HT-29 (cell line): ENCODE results near the gene C11orf54. TPM values are rescaled to one million over a fixed set of nuclear protein-coding genes. Genes with fewer than 3 reads are reported as not detected.

Experiments used
- DNase-seq: peaks from one replicate; pipeline ENCODE4 v3.0.0-alpha.2; 2015; ENCODE audit warnings: low spot score
- total RNA-seq: library from RNA; depleted of rRNA; stranded (reverse); fragments of >200 nt; shearing (Covaris generic); gene quantifications from 2 replicates; pipeline ENCODE4 v1.2.3, GENCODE V29; 2014; rRNA removed

The C11orf54 gene
- 18.8 and 26.5 TPM in 2 replicates for total RNA-seq

GRCh38 chr11:93741094-93741881 lies at the start of gene C11orf54, which contains the start of gene TAF1D:
Gene C11orf54 (plus strand): TSS chr11:93741672. CDS start chr11:93747394, 5,722 bp downstream.
Gene TAF1D (minus strand): TSS chr11:93741495. CDS start chr11:93739304, 2,191 bp downstream.
- peak; percentile 100 for DNase-seq

GRCh38 chr11:93694109-93694508 lies 47.4 kb upstream of the C11orf54 start:
- no peak for DNase-seq

- no peak for DNase-seq
These were observed 46.9 kb upstream of the C11orf54 start for GRCh38 chr11:93694557-93694956.

GRCh38 chr11:93697611-93698010 lies 43.9 kb upstream of the C11orf54 start:
- DNase-seq = no peak

GRCh38 chr11:93700830-93701229 lies 40.6 kb upstream of the C11orf54 start:
- DNase-seq = no peak

- DNase-seq = no peak
These were observed 37.2 kb upstream of the C11orf54 start for GRCh38 chr11:93704237-93704636.

GRCh38 chr11:93710239-93710638 lies 31.2 kb upstream of the C11orf54 start:
- DNase-seq = no peak

GRCh38 chr11:93712678-93713077 lies 28.8 kb upstream of the C11orf54 start:
- DNase-seq = no peak

GRCh38 chr11:93715797-93716396 lies 25.6 kb upstream of the C11orf54 start:
- no peak for DNase-seq

- no peak for DNase-seq
These were observed 24.0 kb upstream of the C11orf54 start for GRCh38 chr11:93717501-93717900.

- DNase-seq = no peak
These were observed 23.4 kb upstream of the C11orf54 start for GRCh38 chr11:93718057-93718563.

- DNase-seq = no peak
These were observed 22.2 kb upstream of the C11orf54 start for GRCh38 chr11:93719310-93719709.

- no peak for DNase-seq
These were observed 20.9 kb upstream of the C11orf54 start for GRCh38 chr11:93720522-93720921.

GRCh38 chr11:93724089-93724488 lies 17.4 kb upstream of the C11orf54 start:
- no peak for DNase-seq

- DNase-seq = peak; percentile 42
These were observed 13.3 kb upstream of the C11orf54 start for GRCh38 chr11:93727985-93728791.

- DNase-seq = peak; percentile 55
These were observed 12.7 kb upstream of the C11orf54 start for GRCh38 chr11:93728792-93729128.

GRCh38 chr11:93729129-93729616 lies 12.3 kb upstream of the C11orf54 start:
- DNase-seq = no peak

GRCh38 chr11:93730108-93731107 lies 11.1 kb upstream of the C11orf54 start:
- DNase-seq = no peak

GRCh38 chr11:93732237-93732892 lies 9.1 kb upstream of the C11orf54 start:
- DNase-seq = no peak

- no peak for DNase-seq
These were observed 8.0 kb upstream of the C11orf54 start for GRCh38 chr11:93733474-93733873.
